Measurements from ENCODE around the gene INTS2.
"Not testable (repeated sequence)": the region's sequence is repeated elsewhere in the genome, so short reads cannot be mapped to it uniquely, and the experiment has no call there.

DNA sequence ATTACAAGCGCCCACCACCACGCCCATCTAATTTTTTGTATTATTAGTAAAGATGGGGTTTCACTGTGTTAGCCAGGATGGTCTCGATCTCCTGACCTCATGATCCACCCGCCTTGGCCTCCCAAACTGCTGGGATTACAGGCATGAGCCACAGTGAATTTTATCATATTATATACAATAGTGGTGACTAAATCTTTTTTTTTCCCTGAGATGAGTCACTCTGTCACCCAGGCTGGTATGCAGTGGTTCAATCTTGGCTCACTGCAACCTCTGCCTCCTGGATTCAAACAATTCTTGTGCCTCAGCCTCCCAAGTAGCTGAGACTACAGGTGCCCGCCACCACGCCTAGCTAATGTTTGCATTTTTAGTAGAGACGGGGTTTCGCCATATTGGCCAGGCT is 41.9 kb downstream of the INTS2 start:
- TF ChIP-seq, protein P1, sequence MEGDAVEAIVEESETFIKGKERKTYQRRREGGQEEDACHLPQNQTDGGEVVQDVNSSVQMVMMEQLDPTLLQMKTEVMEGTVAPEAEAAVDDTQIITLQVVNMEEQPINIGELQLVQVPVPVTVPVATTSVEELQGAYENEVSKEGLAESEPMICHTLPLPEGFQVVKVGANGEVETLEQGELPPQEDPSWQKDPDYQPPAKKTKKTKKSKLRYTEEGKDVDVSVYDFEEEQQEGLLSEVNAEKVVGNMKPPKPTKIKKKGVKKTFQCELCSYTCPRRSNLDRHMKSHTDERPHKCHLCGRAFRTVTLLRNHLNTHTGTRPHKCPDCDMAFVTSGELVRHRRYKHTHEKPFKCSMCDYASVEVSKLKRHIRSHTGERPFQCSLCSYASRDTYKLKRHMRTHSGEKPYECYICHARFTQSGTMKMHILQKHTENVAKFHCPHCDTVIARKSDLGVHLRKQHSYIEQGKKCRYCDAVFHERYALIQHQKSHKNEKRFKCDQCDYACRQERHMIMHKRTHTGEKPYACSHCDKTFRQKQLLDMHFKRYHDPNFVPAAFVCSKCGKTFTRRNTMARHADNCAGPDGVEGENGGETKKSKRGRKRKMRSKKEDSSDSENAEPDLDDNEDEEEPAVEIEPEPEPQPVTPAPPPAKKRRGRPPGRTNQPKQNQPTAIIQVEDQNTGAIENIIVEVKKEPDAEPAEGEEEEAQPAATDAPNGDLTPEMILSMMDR (IDR thresholded peaks at IDR 0.05 in 4 of 5, conservative IDR thresholded peaks at IDR 0.05 in 1 of 5): not testable (repeated sequence)
- not testable (repeated sequence) for TF ChIP-seq POLR2A (IDR thresholded peaks at IDR 0.05)

Measured in gastrocnemius medialis (tissue), 4 donors.